Liver (tissue), 9 donors: ENCODE data around the gene ECHS1. TPM values are rescaled to one million over a fixed set of nuclear protein-coding genes. Genes with fewer than 3 reads are reported as not detected.

Experiments used
- DNase-seq: peaks from one replicate; pipeline ENCODE4 v3.0.0-alpha.2; 2017; ENCODE audit warnings: low spot score
- H3K27ac ChIP-seq, 2 donors: one replicate each; pipeline ENCODE4 v1.7.0; 2013; ENCODE audit warnings: inconsistent platforms in 2 of 2, low read length in 2 of 2, control low read depth in 1 of 2, low read depth in 1 of 2, mild to moderate bottlenecking in 1 of 2
- H3K27me3 ChIP-seq, 4 donors: one replicate each; pipeline versions ENCODE4 v1.6.1 to v1.7.0; 2013; ENCODE audit warnings: low read length in 3 of 4, inconsistent platforms in 1 of 4, mild to moderate bottlenecking in 1 of 4, moderate library complexity in 1 of 4; ENCODE audit not compliant: control insufficient read depth in 4 of 4, insufficient read depth in 4 of 4
- H3K36me3 ChIP-seq, 4 donors: one replicate each; pipeline versions ENCODE4 v1.6.1 to v1.7.0; 2013; ENCODE audit warnings: low read length in 3 of 4, mild to moderate bottlenecking in 3 of 4, low read depth in 1 of 4, moderate library complexity in 1 of 4; ENCODE audit not compliant: control insufficient read depth in 4 of 4, insufficient read depth in 3 of 4
- H3K4me1 ChIP-seq, 4 donors: one replicate each; pipeline versions ENCODE4 v1.6.1 to v1.7.0; 2013; ENCODE audit warnings: low read length in 3 of 4, mild to moderate bottlenecking in 3 of 4, moderate library complexity in 1 of 4; ENCODE audit not compliant: control insufficient read depth in 4 of 4, insufficient read depth in 4 of 4
- H3K4me3 ChIP-seq, 3 donors: one replicate each; pipeline versions ENCODE4 v1.6.1 to v1.7.0; 2013; ENCODE audit warnings: low read length in 3 of 3, control low read depth in 1 of 3, low read depth in 1 of 3, mild to moderate bottlenecking in 1 of 3
- H3K9ac ChIP-seq, 2 donors: one replicate each; pipeline ENCODE4 v1.7.0; 2013; ENCODE audit warnings: low read length in 2 of 2, mild to moderate bottlenecking in 2 of 2, moderate library complexity in 2 of 2, control low read depth in 1 of 2, low read depth in 1 of 2
- H3K9me3 ChIP-seq, 4 donors: one replicate each; pipeline versions ENCODE4 v1.6.1 to v1.7.0; 2013; ENCODE audit warnings: low read length in 3 of 4; ENCODE audit not compliant: control insufficient read depth in 4 of 4
- ATF3 ChIP-seq: IDR thresholded peaks from 2 replicates; pipeline ENCODE4 v1.6.1; 2016; ENCODE audit warnings: antibody characterized with exemption
- CTCF ChIP-seq: fragments of 150-350 bp; IDR thresholded peaks from 2 replicates; pipeline ENCODE4 v1.5.1; 2017; ENCODE audit warnings: improper control_type of control experiment, low read depth, low read length; ENCODE audit not compliant: missing input control
- EGR1 ChIP-seq, 2 donors: IDR thresholded peaks; 2 replicates each; pipeline ENCODE4 v1.6.1; 2016 to 2018; ENCODE audit warnings: antibody characterized with exemption in 2 of 2, low read depth in 2 of 2
- FOXA1 ChIP-seq: IDR thresholded peaks from 2 replicates; pipeline ENCODE4 v1.6.1; 2016; ENCODE audit warnings: antibody characterized with exemption
- FOXA2 ChIP-seq: IDR thresholded peaks from 2 replicates; pipeline ENCODE4 v1.6.1; 2016; ENCODE audit warnings: antibody characterized with exemption
- GABPA ChIP-seq, 2 donors: IDR thresholded peaks in 1 of 2; conservative IDR thresholded peaks in 1 of 2; 2 replicates each; pipeline ENCODE4 v1.6.1; 2016; ENCODE audit warnings: antibody characterized with exemption in 2 of 2, mild to moderate bottlenecking in 1 of 2, moderate library complexity in 1 of 2
- HNF4A ChIP-seq, 2 donors: conservative IDR thresholded peaks; 2 replicates each; pipeline ENCODE4 v1.6.1; 2016; ENCODE audit warnings: antibody characterized with exemption in 2 of 2, mild to moderate bottlenecking in 2 of 2
- HNF4G ChIP-seq: IDR thresholded peaks from 2 replicates; pipeline ENCODE4 v1.6.1; 2016; ENCODE audit warnings: antibody characterized with exemption
- JUND ChIP-seq, 2 donors: IDR thresholded peaks; 2 replicates each; pipeline ENCODE4 v1.6.1; 2016; ENCODE audit warnings: antibody characterized with exemption in 2 of 2
- MAX ChIP-seq: IDR thresholded peaks from 2 replicates; pipeline ENCODE4 v1.6.1; 2016; ENCODE audit warnings: antibody characterized with exemption
- RAD21 ChIP-seq, 2 donors: IDR thresholded peaks; 2 replicates each; pipeline ENCODE4 v1.6.1; 2016; ENCODE audit warnings: antibody characterized with exemption in 2 of 2, mild to moderate bottlenecking in 2 of 2
- RXRA ChIP-seq, 2 donors: IDR thresholded peaks; 2 replicates each; pipeline ENCODE4 v1.6.1; 2017 to 2018; ENCODE audit warnings: antibody characterized with exemption in 2 of 2, mild to moderate bottlenecking in 1 of 2
- SP1 ChIP-seq: IDR thresholded peaks from 2 replicates; pipeline ENCODE4 v1.6.1; 2018; ENCODE audit warnings: antibody characterized with exemption, mild to moderate bottlenecking
- TAF1 ChIP-seq: conservative IDR thresholded peaks from 2 replicates; pipeline ENCODE4 v1.6.1; 2016; ENCODE audit warnings: antibody characterized with exemption, mild to moderate bottlenecking
- YY1 ChIP-seq: IDR thresholded peaks from 2 replicates; pipeline ENCODE4 v1.6.1; 2016; ENCODE audit warnings: antibody characterized with exemption, mild to moderate bottlenecking
- ZBTB33 ChIP-seq: IDR thresholded peaks from 2 replicates; pipeline ENCODE4 v1.6.1; 2016; ENCODE audit warnings: antibody characterized with exemption
- WGBS: extraction: QIAGEN DNeasy Blood & Tissue Kit; methylation state at CpG from one replicate; pipeline ENCODE4 v1.1.7; 2013; 5-methylcytosine and 5-hydroxymethylcytosine counted together
- polyA plus RNA-seq, 2 donors: library from polyadenylated mRNA; stranded (reverse) in 1 of 2; unstranded in 1 of 2; fragments of 200-250 nt in 1 of 2; fragments of >200 nt in 1 of 2; fragmentation: Nextera tagmentation in 1 of 2; extraction: Ambion mirVana in 1 of 2; gene quantifications; one replicate each; pipeline versions ENCODE4 v1.2.1 to v1.2.3, GENCODE V29; 2013 to 2015
- total RNA-seq, 2 donors: library from RNA; depleted of rRNA; stranded (reverse); fragments of >200 nt; gene quantifications; one replicate each; pipeline ENCODE4 v1.2.3, GENCODE V29; 2014
- donor health status: healthy.
- donor health status: healthy.
- donor health status: healthy.
- donor health status: healthy.
- donor health status: healthy.

The ECHS1 gene
- total and polyA plus RNA-seq, 4 donors = 41.5 to 849 (median 354) TPM

- H3K9me3 ChIP-seq = no peaks in the 10 kb centered on the region
- WGBS = 17% methylated on average over 6 of the region's 6 CpGs
- peaks cover 6 to 27% (median 17%) of the 10 kb centered on the region in 4 donors for H3K36me3 ChIP-seq
- H3K4me1 ChIP-seq = peaks cover 16 to 62% (median 45%) of the 10 kb centered on the region in 4 donors
- H3K27ac ChIP-seq = peak overlapping the region; percentile 91 to 93
- peak; percentile 63 for DNase-seq
- no peaks in the 10 kb centered on the region for H3K27me3 ChIP-seq
- no peak overlapping the region for H3K4me3 ChIP-seq
- no peak overlapping the region for H3K9ac ChIP-seq
- TF ChIP-seq JUND (IDR thresholded peaks at IDR 0.05) (peak in 1 of 2 donors; percentile 6), EGR1 (IDR thresholded peaks at IDR 0.05; ENCODE audit: low read depth in 2 of 2) (no peak)
These were observed 13.6 kb downstream of the ECHS1 start for GRCh38 chr10:133359554-133359971.

- no peak for TF ChIP-seq MAX
- no peak for TF ChIP-seq CTCF
- no peak for TF ChIP-seq HNF4A (conservative IDR thresholded peaks at IDR 0.05)
- no peak for TF ChIP-seq ATF3
- no peak for TF ChIP-seq JUND (IDR thresholded peaks at IDR 0.05)
- no peak for TF ChIP-seq FOXA2
- no peak for TF ChIP-seq FOXA1
- TF ChIP-seq YY1 = no peak
- no peak for TF ChIP-seq HNF4G
- no peak for TF ChIP-seq GABPA (IDR thresholded peaks at IDR 0.05 in 1 of 2, conservative IDR thresholded peaks at IDR 0.05 in 1 of 2)
- TF ChIP-seq RAD21 (IDR thresholded peaks at IDR 0.05) = no peak
- no peak for TF ChIP-seq SP1
- no peak for TF ChIP-seq RXRA (IDR thresholded peaks at IDR 0.05)
- TF ChIP-seq TAF1 = no peak
- no peak for TF ChIP-seq ZBTB33
- Histone ChIP-seq H3K27ac (peak overlapping the region; percentile 91 to 93), H3K4me1 (peaks cover 19 to 68% (median 52%) of the 10 kb centered on the region in 4 donors), H3K9me3 (no peaks in the 10 kb centered on the region), H3K36me3 (peaks cover 6 to 21% (median 12%) of the 10 kb centered on the region in 4 donors), H3K9ac (peak overlapping the region in 1 of 2 donors; percentile 58), H3K27me3 (no peaks in the 10 kb centered on the region), H3K4me3 (peak overlapping the region in 2 of 3 donors; percentile 18 to 26)
- no peak for DNase-seq
- WGBS = 31% methylated on average over 11 of the region's 11 CpGs
These were observed 14.2 kb downstream of the ECHS1 start for GRCh38 chr10:133358925-133359310.
